Measurements from ENCODE around the gene SHISA5. TPM values are rescaled to one million over a fixed set of nuclear protein-coding genes. Genes with fewer than 3 reads are reported as not detected.
"Not testable (repeated sequence)": the region's sequence is repeated elsewhere in the genome, so short reads cannot be mapped to it uniquely, and the experiment has no call there.

SHISA5 gene
- 100 to 1,000 TPM; 101 to 126 (median 109) TPM for polyA plus RNA-seq (ENCODE audit: insufficient read length in 3 of 3)
- long read RNA-seq, donor 1, transcript SHISA5-216 (3 exons, 1,908 nt) = minor isoform, 6 of 62 reads
- long read RNA-seq, donor 1, transcript SHISA5-206 (4 exons, 1,839 nt) = major isoform, 37 of 62 reads
- long read RNA-seq, donor 1, transcript SHISA5-201 (6 exons, 2,369 nt) = minor isoform, 10 of 62 reads
- long read RNA-seq, donor 1, partial matches to known transcripts = 5 of 62 reads
- long read RNA-seq, donor 1, other reads (novel, unspliced or antisense) = 0 of 62 reads
- long read RNA-seq, donor 2, transcript SHISA5-216 (3 exons, 1,908 nt) = minor isoform, 5 of 65 reads
- long read RNA-seq, donor 2, transcript SHISA5-206 (4 exons, 1,839 nt) = major isoform, 47 of 65 reads
- long read RNA-seq, donor 2, transcript SHISA5-201 (6 exons, 2,369 nt) = minor isoform, 12 of 65 reads
- long read RNA-seq, donor 2, partial matches to known transcripts = 0 of 65 reads
- long read RNA-seq, donor 2, other reads (novel, unspliced or antisense) = 0 of 65 reads
- long read RNA-seq, donor 3, transcript SHISA5-216 (3 exons, 1,908 nt) = minor isoform, 14 of 66 reads
- long read RNA-seq, donor 3, transcript SHISA5-206 (4 exons, 1,839 nt) = major isoform, 33 of 66 reads
- long read RNA-seq, donor 3, transcript SHISA5-201 (6 exons, 2,369 nt) = minor isoform, 9 of 66 reads
- long read RNA-seq, donor 3, partial matches to known transcripts = 7 of 66 reads
- long read RNA-seq, donor 3, other reads (novel, unspliced or antisense) = 0 of 66 reads
- long read RNA-seq, donor 4, transcript SHISA5-201 (6 exons, 2,369 nt) = minor isoform, 17 of 84 reads
- long read RNA-seq, donor 4, transcript SHISA5-206 (4 exons, 1,839 nt) = major isoform, 51 of 84 reads
- long read RNA-seq, donor 4, partial matches to known transcripts = 10 of 84 reads
- long read RNA-seq, donor 4, other reads (novel, unspliced or antisense) = 0 of 84 reads
- long read RNA-seq, donor 5, transcript SHISA5-201 (6 exons, 2,369 nt) = minor isoform, 5 of 55 reads
- long read RNA-seq, donor 5, transcript SHISA5-216 (3 exons, 1,908 nt) = minor isoform, 14 of 55 reads
- long read RNA-seq, donor 5, transcript SHISA5-206 (4 exons, 1,839 nt) = major isoform, 22 of 55 reads
- long read RNA-seq, donor 5, partial matches to known transcripts = 13 of 55 reads
- long read RNA-seq, donor 5, other reads (novel, unspliced or antisense) = 0 of 55 reads
- long read RNA-seq, donor 6, transcript SHISA5-216 (3 exons, 1,908 nt) = minor isoform, 5 of 44 reads
- long read RNA-seq, donor 6, transcript SHISA5-201 (6 exons, 2,369 nt) = minor isoform, 12 of 44 reads
- long read RNA-seq, donor 6, transcript SHISA5-206 (4 exons, 1,839 nt) = major isoform, 26 of 44 reads
- long read RNA-seq, donor 6, partial matches to known transcripts = 0 of 44 reads
- long read RNA-seq, donor 6, other reads (novel, unspliced or antisense) = 0 of 44 reads
- long read RNA-seq, donor 7, transcript SHISA5-206 (4 exons, 1,839 nt) = major isoform, 46 of 123 reads
- long read RNA-seq, donor 7, transcript SHISA5-216 (3 exons, 1,908 nt) = minor isoform, 36 of 123 reads
- long read RNA-seq, donor 7, transcript SHISA5-201 (6 exons, 2,369 nt) = minor isoform, 7 of 123 reads
- long read RNA-seq, donor 7, partial matches to known transcripts = 26 of 123 reads
- long read RNA-seq, donor 7, other reads (novel, unspliced or antisense) = 0 of 123 reads
- long read RNA-seq, donor 8, transcript SHISA5-201 (6 exons, 2,369 nt) = minor isoform, 10 of 47 reads
- long read RNA-seq, donor 8, transcript SHISA5-216 (3 exons, 1,908 nt) = minor isoform, 7 of 47 reads
- long read RNA-seq, donor 8, transcript SHISA5-206 (4 exons, 1,839 nt) = major isoform, 25 of 47 reads
- long read RNA-seq, donor 8, partial matches to known transcripts = 5 of 47 reads
- long read RNA-seq, donor 8, other reads (novel, unspliced or antisense) = 0 of 47 reads
- long read RNA-seq, donor 9, transcript SHISA5-201 (6 exons, 2,369 nt) = minor isoform, 13 of 77 reads
- long read RNA-seq, donor 9, transcript SHISA5-216 (3 exons, 1,908 nt) = minor isoform, 16 of 77 reads
- long read RNA-seq, donor 9, transcript SHISA5-206 (4 exons, 1,839 nt) = major isoform, 42 of 77 reads
- long read RNA-seq, donor 9, partial matches to known transcripts = 5 of 77 reads
- long read RNA-seq, donor 9, other reads (novel, unspliced or antisense) = 0 of 77 reads
- long read RNA-seq, donor 10, transcript SHISA5-201 (6 exons, 2,369 nt) = minor isoform, 10 of 51 reads
- long read RNA-seq, donor 10, transcript SHISA5-206 (4 exons, 1,839 nt) = major isoform, 26 of 51 reads
- long read RNA-seq, donor 10, transcript SHISA5-216 (3 exons, 1,908 nt) = minor isoform, 8 of 51 reads
- long read RNA-seq, donor 10, partial matches to known transcripts = 5 of 51 reads
- long read RNA-seq, donor 10, other reads (novel, unspliced or antisense) = 0 of 51 reads
- long read RNA-seq, donor 11, transcript SHISA5-216 (3 exons, 1,908 nt) = major isoform, 22 of 64 reads
- long read RNA-seq, donor 11, transcript SHISA5-206 (4 exons, 1,839 nt) = minor isoform, 20 of 64 reads
- long read RNA-seq, donor 11, transcript SHISA5-201 (6 exons, 2,369 nt) = minor isoform, 8 of 64 reads
- long read RNA-seq, donor 11, partial matches to known transcripts = 13 of 64 reads
- long read RNA-seq, donor 11, other reads (novel, unspliced or antisense) = 0 of 64 reads
- long read RNA-seq, donor 12, transcript SHISA5-216 (3 exons, 1,908 nt) = minor isoform, 13 of 74 reads
- long read RNA-seq, donor 12, transcript SHISA5-206 (4 exons, 1,839 nt) = major isoform, 39 of 74 reads
- long read RNA-seq, donor 12, transcript SHISA5-201 (6 exons, 2,369 nt) = minor isoform, 15 of 74 reads
- long read RNA-seq, donor 12, partial matches to known transcripts = 5 of 74 reads
- long read RNA-seq, donor 12, other reads (novel, unspliced or antisense) = 0 of 74 reads
- long read RNA-seq, donor 13, transcript SHISA5-206 (4 exons, 1,839 nt) = major isoform, 25 of 47 reads
- long read RNA-seq, donor 13, transcript SHISA5-216 (3 exons, 1,908 nt) = minor isoform, 15 of 47 reads
- long read RNA-seq, donor 13, partial matches to known transcripts = 5 of 47 reads
- long read RNA-seq, donor 13, other reads (novel, unspliced or antisense) = 0 of 47 reads
- long read RNA-seq, donor 14 = 0 reads
- long read RNA-seq, donor 15, transcript SHISA5-216 (3 exons, 1,908 nt) = minor isoform, 21 of 92 reads
- long read RNA-seq, donor 15, transcript SHISA5-201 (6 exons, 2,369 nt) = minor isoform, 11 of 92 reads
- long read RNA-seq, donor 15, transcript SHISA5-206 (4 exons, 1,839 nt) = major isoform, 40 of 92 reads
- long read RNA-seq, donor 15, partial matches to known transcripts = 16 of 92 reads
- long read RNA-seq, donor 15, other reads (novel, unspliced or antisense) = 0 of 92 reads
- long read RNA-seq, donor 16, transcript SHISA5-216 (3 exons, 1,908 nt) = minor isoform, 13 of 64 reads
- long read RNA-seq, donor 16, transcript SHISA5-201 (6 exons, 2,369 nt) = minor isoform, 7 of 64 reads
- long read RNA-seq, donor 16, transcript SHISA5-206 (4 exons, 1,839 nt) = major isoform, 35 of 64 reads
- long read RNA-seq, donor 16, partial matches to known transcripts = 5 of 64 reads
- long read RNA-seq, donor 16, other reads (novel, unspliced or antisense) = 0 of 64 reads

- DNase-seq = peak; percentile 65
Measured at GRCh38 chr3:48504051-48504946, at the start of gene SHISA5. SHISA5 (minus strand) TSS chr3:48504174; CDS start chr3:48504094, 80 bp downstream.

- no peak for DNase-seq
Measured at GRCh38 chr3:48553361-48553760, 49.4 kb upstream of the SHISA5 start.

DNA sequence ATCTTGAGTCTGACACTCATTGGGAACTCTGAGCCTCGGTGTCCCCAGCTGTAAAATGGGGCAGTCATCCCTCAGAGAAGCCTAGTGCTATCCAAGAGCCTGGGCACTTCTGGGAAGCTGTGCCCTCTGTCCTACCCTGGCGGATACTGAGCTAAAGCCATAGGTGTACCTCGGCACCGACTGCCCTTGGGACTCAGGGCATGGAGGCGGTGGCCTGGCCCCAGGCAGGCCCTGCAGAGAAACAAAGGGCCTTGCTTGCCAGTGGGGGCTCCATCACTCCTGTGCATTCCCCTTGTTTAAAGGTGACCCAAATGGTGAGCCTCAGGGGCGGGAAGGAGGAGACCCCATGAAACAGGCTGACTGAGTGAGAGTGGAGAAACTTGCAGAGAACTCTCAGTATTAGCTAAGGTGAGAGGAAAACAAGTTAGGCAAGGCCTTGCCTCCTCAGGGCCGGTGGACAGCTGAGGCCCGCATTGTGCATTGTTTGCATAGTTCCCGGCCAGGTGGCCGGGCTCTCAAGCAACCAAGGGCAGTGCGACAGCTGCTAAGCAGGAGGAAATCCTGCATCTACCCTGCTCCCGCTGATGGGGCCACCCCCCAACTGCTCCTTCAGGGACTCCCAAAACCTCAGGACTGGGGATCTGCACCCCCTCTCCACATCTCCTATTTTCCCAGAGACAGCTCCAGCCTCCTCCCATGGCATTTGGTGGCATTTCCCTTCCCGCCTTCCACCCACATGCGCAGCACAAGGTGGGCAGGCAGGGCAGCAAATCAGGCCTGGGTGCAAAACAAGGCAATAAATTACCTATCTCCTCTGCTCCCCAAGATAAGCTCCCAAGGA is 48.4 kb upstream of the SHISA5 start:
- DNase-seq = no peak

- not testable (repeated sequence) for DNase-seq
Measured at GRCh38 chr3:48551651-48552050, 47.7 kb upstream of the SHISA5 start.

GRCh38 chr3:48548729-48549705 is 45.0 kb upstream of the SHISA5 start:
- DNase-seq = peak; percentile 70

DNA sequence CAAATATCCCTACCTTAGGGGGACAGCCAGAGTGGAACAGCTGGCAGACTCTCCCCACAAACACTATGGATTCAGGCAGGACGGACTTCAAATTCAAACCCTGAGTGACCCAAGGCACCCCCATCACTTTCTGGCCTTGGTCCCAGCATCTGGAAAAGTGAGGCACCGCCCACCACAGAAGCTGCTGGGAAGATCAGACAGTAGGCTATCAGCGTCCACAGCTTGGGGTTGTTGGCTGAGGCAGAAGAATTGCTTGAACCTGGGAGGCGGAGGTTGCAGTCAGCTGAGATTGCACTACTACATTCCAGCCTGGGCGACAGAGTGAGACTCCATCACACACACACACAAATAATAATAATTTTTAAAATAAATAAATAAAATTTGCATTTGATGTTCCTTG is 44.2 kb upstream of the SHISA5 start:
- no peak for DNase-seq

- no peak for DNase-seq
Measured at GRCh38 chr3:48546203-48546829, 42.3 kb upstream of the SHISA5 start.

- no peak for DNase-seq
Measured at GRCh38 chr3:48544141-48544540, 40.2 kb upstream of the SHISA5 start.

DNA sequence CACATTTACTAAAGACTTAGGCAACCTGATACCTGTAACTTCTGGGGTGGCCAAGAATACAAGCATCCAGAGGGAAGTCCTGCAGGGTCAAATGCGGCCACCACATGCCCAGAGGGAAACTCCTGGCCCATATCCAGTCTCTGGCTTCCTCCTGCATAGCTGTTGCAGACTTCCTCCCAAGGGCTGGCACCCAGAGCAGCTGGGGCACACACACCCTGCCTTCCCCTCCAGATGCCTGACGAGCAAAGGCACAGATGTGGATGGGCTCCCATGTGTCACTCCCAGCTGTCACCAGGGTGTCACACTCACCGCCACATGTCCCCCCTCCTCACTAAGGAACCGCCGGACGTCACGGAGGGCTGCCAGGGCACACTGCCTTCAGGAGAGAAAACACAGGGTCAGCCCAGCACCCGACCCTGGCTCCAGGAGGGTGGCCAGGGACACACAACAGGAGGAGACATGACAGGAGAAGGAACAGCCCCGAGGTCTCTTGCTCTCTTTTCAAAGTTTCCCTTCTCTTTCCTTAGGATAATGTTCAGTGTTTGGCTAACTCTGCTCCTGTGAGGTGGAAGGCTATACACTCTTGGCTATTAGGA is 39.4 kb upstream of the SHISA5 start:
- no peak for DNase-seq

DNA sequence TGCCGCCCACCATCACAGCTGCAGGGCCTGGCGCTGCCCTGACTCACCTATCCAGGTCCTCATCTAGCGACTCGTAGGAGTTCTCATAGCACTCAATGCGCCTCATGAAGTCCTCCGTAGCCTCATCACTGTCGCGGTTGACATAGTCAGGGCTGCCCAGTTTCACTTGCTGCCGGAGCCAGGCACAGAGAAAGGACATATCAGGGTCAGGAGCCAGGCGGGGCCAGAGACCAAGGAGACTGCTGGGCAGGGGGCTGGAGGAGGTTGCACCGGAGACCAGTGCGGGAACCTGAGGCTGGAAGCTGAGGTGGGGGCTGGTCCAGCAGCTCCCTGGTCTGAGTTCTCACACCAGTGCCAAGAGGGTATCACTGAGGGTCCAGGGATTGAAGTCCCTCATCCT is 34.5 kb upstream of the SHISA5 start:
- no peak for DNase-seq

GRCh38 chr3:48536785-48537184 is 32.8 kb upstream of the SHISA5 start:
- DNase-seq = no peak

- no peak for DNase-seq
Measured at GRCh38 chr3:48536116-48536515, 32.1 kb upstream of the SHISA5 start.
